K562 (cell line): Measurements from ENCODE around the gene ZNF74.

Source experiments
- CBX2 ChIP-seq: fragments of 200-600 bp; sonication (generic); IDR thresholded peaks from one replicate; pipeline ENCODE4 v1.6.1; 2012; ENCODE audit warnings: mild to moderate bottlenecking, low read length, inconsistent platforms; ENCODE audit not compliant: insufficient read depth, poor library complexity, severe bottlenecking
- EGR1 ChIP-seq: fragments of 450-650 bp; conservative IDR thresholded peaks from 2 replicates; pipeline ENCODE4 v1.6.1; 2017; ENCODE audit warnings: mild to moderate bottlenecking
- MXI1 ChIP-seq: IDR thresholded peaks from 2 replicates; pipeline ENCODE4 v1.6.1; 2011; ENCODE audit warnings: low read depth, mild to moderate bottlenecking, improper control_type of control experiment, low read length
- POLR2A ChIP-seq: fragments of 450-650 bp; conservative IDR thresholded peaks from 2 replicates; pipeline ENCODE4 v1.6.1; 2016
- POLR2AphosphoS5 ChIP-seq: IDR thresholded peaks from 2 replicates; pipeline ENCODE4 v1.6.1; 2011; ENCODE audit warnings: mild to moderate bottlenecking, low read depth, low read length, moderate library complexity; ENCODE audit not compliant: control insufficient read depth, insufficient read depth
- RCOR1 ChIP-seq, 2 experiments: IDR thresholded peaks; 2 replicates each; pipeline ENCODE4 v1.6.1; 2012; ENCODE audit warnings: low read depth in 2 of 2, low read length in 2 of 2, borderline replicate concordance in 1 of 2, improper control_type of control experiment in 1 of 2
- STAT6 ChIP-seq: sonication (generic); formaldehyde crosslinking; IDR thresholded peaks from 2 replicates; pipeline ENCODE4 v1.8.1; 2023; ENCODE audit warnings: mild to moderate bottlenecking, missing genetic modification reagents
- ZNF140 ChIP-seq: fragments of 250-450 bp; sonication (Bioruptor Pico); IDR thresholded peaks from 2 replicates; pipeline ENCODE4 v1.8.0; 2021; ENCODE audit warnings: moderate library complexity, mild to moderate bottlenecking, inconsistent platforms
- ZNF274 ChIP-seq: IDR thresholded peaks from 2 replicates; pipeline ENCODE4 v1.6.1; 2011; ENCODE audit warnings: low read depth, mild to moderate bottlenecking, low read length, moderate library complexity, borderline replicate concordance
- ZNF76 ChIP-seq: fragments of 250-450 bp; sonication (Bioruptor Pico); IDR thresholded peaks from 2 replicates; pipeline ENCODE4 v1.4.0; 2020; ENCODE audit warnings: mild to moderate bottlenecking, moderate library complexity, borderline replicate concordance
- TF ChIP-seq, protein P1 (sequence below), 3 experiments: IDR thresholded peaks in 2 of 3; conservative IDR thresholded peaks in 1 of 3; 2 replicates each; pipeline ENCODE4 v1.5.1; 2011 to 2012; ENCODE audit warnings: low read length in 3 of 3, mild to moderate bottlenecking in 3 of 3, control low read depth in 2 of 3, improper control_type of control experiment in 1 of 3, inconsistent platforms in 1 of 3, low read depth in 1 of 3, mixed read lengths in 1 of 3, moderate library complexity in 1 of 3; ENCODE audit not compliant: insufficient read depth in 2 of 3

- TF ChIP-seq ZNF274 (no peak), POLR2AphosphoS5 (no peak), STAT6 (CRISPR knock-in tag) (no peak), CBX2 (no peak), RCOR1 (IDR thresholded peaks at IDR 0.05; ENCODE audit: borderline replicate concordance in 1 of 2, low read depth in 2 of 2, low read length in 2 of 2) (no peak), ZNF140 (no peak), EGR1 (no peak), ZNF76 (no peak), MXI1 (no peak), POLR2A (no peak)
- TF ChIP-seq, protein P1, sequence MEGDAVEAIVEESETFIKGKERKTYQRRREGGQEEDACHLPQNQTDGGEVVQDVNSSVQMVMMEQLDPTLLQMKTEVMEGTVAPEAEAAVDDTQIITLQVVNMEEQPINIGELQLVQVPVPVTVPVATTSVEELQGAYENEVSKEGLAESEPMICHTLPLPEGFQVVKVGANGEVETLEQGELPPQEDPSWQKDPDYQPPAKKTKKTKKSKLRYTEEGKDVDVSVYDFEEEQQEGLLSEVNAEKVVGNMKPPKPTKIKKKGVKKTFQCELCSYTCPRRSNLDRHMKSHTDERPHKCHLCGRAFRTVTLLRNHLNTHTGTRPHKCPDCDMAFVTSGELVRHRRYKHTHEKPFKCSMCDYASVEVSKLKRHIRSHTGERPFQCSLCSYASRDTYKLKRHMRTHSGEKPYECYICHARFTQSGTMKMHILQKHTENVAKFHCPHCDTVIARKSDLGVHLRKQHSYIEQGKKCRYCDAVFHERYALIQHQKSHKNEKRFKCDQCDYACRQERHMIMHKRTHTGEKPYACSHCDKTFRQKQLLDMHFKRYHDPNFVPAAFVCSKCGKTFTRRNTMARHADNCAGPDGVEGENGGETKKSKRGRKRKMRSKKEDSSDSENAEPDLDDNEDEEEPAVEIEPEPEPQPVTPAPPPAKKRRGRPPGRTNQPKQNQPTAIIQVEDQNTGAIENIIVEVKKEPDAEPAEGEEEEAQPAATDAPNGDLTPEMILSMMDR (IDR thresholded peaks at IDR 0.05 in 2 of 3, conservative IDR thresholded peaks at IDR 0.05 in 1 of 3; ENCODE audit: insufficient read depth in 2 of 3, low read depth in 1 of 3, low read length in 3 of 3): no peak
Observed at GRCh38 chr22:20401376-20402014, 7.5 kb downstream of the ZNF74 start.
